Measurements from ENCODE around the gene ARHGAP8. TPM values are rescaled to one million over a fixed set of nuclear protein-coding genes. Genes with fewer than 3 reads are reported as not detected.

ARHGAP8 gene
- total and polyA plus RNA-seq, 2 of the 13 experiments (the other 11 are each of a cell fraction or from before 2014, with no cell fraction given) = 0.07 TPM; not detected in 1

DNA sequence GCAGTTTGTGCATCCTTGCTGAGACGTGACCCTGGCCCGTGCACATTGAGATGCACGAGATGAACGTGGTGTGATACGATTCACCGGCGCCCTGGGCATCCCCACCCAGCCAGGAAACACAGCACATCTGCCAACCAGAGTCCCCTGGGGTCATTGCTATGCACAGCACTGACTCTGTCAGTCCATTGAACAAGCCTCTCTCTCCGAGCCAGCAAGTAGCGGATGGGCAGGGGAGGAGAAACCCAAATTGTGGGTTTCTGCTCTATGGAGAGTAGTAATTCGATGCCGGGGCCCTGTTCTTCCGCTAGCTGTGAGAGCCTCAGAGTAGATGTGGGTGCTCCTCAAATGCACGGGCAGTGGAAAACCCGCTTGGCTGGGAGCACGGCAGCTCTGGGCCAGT is 85.1 kb downstream of the ARHGAP8 start (continued):
- TF ChIP-seq, protein P1, sequence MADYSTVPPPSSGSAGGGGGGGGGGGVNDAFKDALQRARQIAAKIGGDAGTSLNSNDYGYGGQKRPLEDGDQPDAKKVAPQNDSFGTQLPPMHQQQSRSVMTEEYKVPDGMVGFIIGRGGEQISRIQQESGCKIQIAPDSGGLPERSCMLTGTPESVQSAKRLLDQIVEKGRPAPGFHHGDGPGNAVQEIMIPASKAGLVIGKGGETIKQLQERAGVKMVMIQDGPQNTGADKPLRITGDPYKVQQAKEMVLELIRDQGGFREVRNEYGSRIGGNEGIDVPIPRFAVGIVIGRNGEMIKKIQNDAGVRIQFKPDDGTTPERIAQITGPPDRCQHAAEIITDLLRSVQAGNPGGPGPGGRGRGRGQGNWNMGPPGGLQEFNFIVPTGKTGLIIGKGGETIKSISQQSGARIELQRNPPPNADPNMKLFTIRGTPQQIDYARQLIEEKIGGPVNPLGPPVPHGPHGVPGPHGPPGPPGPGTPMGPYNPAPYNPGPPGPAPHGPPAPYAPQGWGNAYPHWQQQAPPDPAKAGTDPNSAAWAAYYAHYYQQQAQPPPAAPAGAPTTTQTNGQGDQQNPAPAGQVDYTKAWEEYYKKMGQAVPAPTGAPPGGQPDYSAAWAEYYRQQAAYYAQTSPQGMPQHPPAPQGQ (CRISPR knock-in tag; IDR thresholded peaks at IDR 0.05; ENCODE audit: borderline replicate concordance) = no peak

- WGBS (ENCODE audit: low lambda C conversion rate) = 18% methylated on average over 10 of the region's 16 CpGs
- TF ChIP-seq SAP130 (CRISPR knock-in tag; IDR thresholded peaks at IDR 0.05; ENCODE audit: low read depth) = no peak
- TF ChIP-seq, protein P2, sequence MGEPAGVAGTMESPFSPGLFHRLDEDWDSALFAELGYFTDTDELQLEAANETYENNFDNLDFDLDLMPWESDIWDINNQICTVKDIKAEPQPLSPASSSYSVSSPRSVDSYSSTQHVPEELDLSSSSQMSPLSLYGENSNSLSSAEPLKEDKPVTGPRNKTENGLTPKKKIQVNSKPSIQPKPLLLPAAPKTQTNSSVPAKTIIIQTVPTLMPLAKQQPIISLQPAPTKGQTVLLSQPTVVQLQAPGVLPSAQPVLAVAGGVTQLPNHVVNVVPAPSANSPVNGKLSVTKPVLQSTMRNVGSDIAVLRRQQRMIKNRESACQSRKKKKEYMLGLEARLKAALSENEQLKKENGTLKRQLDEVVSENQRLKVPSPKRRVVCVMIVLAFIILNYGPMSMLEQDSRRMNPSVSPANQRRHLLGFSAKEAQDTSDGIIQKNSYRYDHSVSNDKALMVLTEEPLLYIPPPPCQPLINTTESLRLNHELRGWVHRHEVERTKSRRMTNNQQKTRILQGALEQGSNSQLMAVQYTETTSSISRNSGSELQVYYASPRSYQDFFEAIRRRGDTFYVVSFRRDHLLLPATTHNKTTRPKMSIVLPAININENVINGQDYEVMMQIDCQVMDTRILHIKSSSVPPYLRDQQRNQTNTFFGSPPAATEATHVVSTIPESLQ (CRISPR knock-in tag; conservative IDR thresholded peaks at IDR 0.05) = no peak
- TF ChIP-seq, protein P3, sequence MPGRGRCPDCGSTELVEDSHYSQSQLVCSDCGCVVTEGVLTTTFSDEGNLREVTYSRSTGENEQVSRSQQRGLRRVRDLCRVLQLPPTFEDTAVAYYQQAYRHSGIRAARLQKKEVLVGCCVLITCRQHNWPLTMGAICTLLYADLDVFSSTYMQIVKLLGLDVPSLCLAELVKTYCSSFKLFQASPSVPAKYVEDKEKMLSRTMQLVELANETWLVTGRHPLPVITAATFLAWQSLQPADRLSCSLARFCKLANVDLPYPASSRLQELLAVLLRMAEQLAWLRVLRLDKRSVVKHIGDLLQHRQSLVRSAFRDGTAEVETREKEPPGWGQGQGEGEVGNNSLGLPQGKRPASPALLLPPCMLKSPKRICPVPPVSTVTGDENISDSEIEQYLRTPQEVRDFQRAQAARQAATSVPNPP (CRISPR knock-in tag; IDR thresholded peaks at IDR 0.05) = no peak
- TF ChIP-seq SPEN (CRISPR knock-in tag; IDR thresholded peaks at IDR 0.05; ENCODE audit: low read depth) = no peak
- no peak for TF ChIP-seq ZSCAN29 (CRISPR knock-in tag; conservative IDR thresholded peaks at IDR 0.05)
- no peak for TF ChIP-seq ZKSCAN5 (CRISPR knock-in tag; IDR thresholded peaks at IDR 0.05)
- TF ChIP-seq, protein P4, sequence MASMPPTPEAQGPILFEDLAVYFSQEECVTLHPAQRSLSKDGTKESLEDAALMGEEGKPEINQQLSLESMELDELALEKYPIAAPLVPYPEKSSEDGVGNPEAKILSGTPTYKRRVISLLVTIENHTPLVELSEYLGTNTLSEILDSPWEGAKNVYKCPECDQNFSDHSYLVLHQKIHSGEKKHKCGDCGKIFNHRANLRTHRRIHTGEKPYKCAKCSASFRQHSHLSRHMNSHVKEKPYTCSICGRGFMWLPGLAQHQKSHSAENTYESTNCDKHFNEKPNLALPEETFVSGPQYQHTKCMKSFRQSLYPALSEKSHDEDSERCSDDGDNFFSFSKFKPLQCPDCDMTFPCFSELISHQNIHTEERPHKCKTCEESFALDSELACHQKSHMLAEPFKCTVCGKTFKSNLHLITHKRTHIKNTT (CRISPR knock-in tag; IDR thresholded peaks at IDR 0.05) = no peak
- no peaks in the 10 kb centered on the region for H3K9me3 ChIP-seq (ENCODE audit: low read length)
- intact Hi-C loops (cut with micrococcal nuclease; ENCODE audit: unreplicated experiment) (no loop called here), in situ Hi-C loops (cut with HindIII; ENCODE audit: extremely low pct_ligation_motif_present, low pct_unique_long_range_greater_than_20kb) (no loop called here)
- POLR2A ChIA-PET = no interaction called here
- peaks cover 13 to 44% of the 10 kb centered on the region in 2 experiments for H3K27me3 ChIP-seq (ENCODE audit: control insufficient read depth in 1 of 2, insufficient read depth in 2 of 2, low read length in 2 of 2)
- no peaks in the 10 kb centered on the region for H3K79me2 ChIP-seq (ENCODE audit: insufficient read depth, low read length)
- H3K27ac ChIP-seq (ENCODE audit: extremely low read length, insufficient read depth, low read length) = no peak overlapping the region
- CTCF ChIA-PET (ENCODE audit: low intra/inter-chr PET ratio, low total read pairs) = no interaction called here
- H3K4me3 ChIP-seq (replicated peaks in 1 of 3; ENCODE audit: insufficient read depth in 1 of 3, low read depth in 2 of 3, low read length in 3 of 3) = no peak overlapping the region
- no peak overlapping the region for H3K9ac ChIP-seq (ENCODE audit: insufficient read depth, low read depth, low read length)
- no peaks in the 10 kb centered on the region for H3K4me1 ChIP-seq (ENCODE audit: insufficient read depth, low read length)
- no peaks in the 10 kb centered on the region for H3K36me3 ChIP-seq (replicated peaks in 1 of 2; ENCODE audit: control insufficient read depth in 1 of 2, insufficient read depth in 2 of 2, low read length in 2 of 2)
- no peak overlapping the region for H2AFZ ChIP-seq (ENCODE audit: low read length)
- no TSS peak for BruUV-seq (replicated peaks)
- H3K4me2 ChIP-seq (ENCODE audit: low read depth, low read length) = no peak overlapping the region
- no peaks in the 10 kb centered on the region for H4K20me1 ChIP-seq (ENCODE audit: insufficient read depth, low read length)
- FAIRE-seq (no peak), DNase-seq (ENCODE audit: low spot score) (no peak), ATAC-seq (no peak)
Measured at GRCh38 chr22:44838316-44839016, 86.1 kb downstream of the ARHGAP8 start.
